Lung (tissue), 12 donors: ENCODE data around the gene KIF3C. TPM values are rescaled to one million over a fixed set of nuclear protein-coding genes. Genes with fewer than 3 reads are reported as not detected.

Experiments
- ATAC-seq: fragments of 200-7000 bp; cut with Tn5 transposase; one replicate; pipeline ENCODE4 v1.9.1; 2020; ENCODE audit warnings: moderate number of reproducible peaks; ENCODE audit not compliant: insufficient read depth, low FRiP score
- DNase-seq, 3 donors: peaks; one replicate each; pipeline ENCODE4 v3.0.0-alpha.2; 2013 to 2017
- H3K27ac ChIP-seq, 2 donors: one replicate each; pipeline ENCODE4 v1.5.1; 2013; ENCODE audit warnings: mild to moderate bottlenecking in 2 of 2, moderate library complexity in 2 of 2, control low read depth in 1 of 2, inconsistent platforms in 1 of 2, low read depth in 1 of 2, low read length in 1 of 2
- H3K27me3 ChIP-seq, 3 donors: one replicate each; pipeline ENCODE4 v1.5.1; 2013; ENCODE audit warnings: low read length in 2 of 3; ENCODE audit not compliant: control insufficient read depth in 3 of 3, insufficient read depth in 3 of 3
- H3K36me3 ChIP-seq, 4 donors: one replicate each; pipeline ENCODE4 v1.5.1; 2013; ENCODE audit warnings: low read length in 4 of 4, mild to moderate bottlenecking in 1 of 4, moderate library complexity in 1 of 4; ENCODE audit not compliant: control insufficient read depth in 4 of 4, insufficient read depth in 4 of 4
- H3K4me1 ChIP-seq, 5 donors: one replicate each; pipeline ENCODE4 v1.5.1; 2013; ENCODE audit warnings: low read length in 5 of 5, mild to moderate bottlenecking in 2 of 5, moderate library complexity in 1 of 5; ENCODE audit not compliant: control insufficient read depth in 5 of 5, insufficient read depth in 5 of 5
- H3K4me3 ChIP-seq: one replicate; pipeline ENCODE4 v1.5.1; 2013; ENCODE audit warnings: mild to moderate bottlenecking, control low read depth, moderate library complexity
- H3K9ac ChIP-seq, 2 donors: one replicate each; pipeline ENCODE4 v1.5.1; 2013; ENCODE audit warnings: low read length in 2 of 2, control low read depth in 1 of 2; ENCODE audit not compliant: insufficient read depth in 1 of 2
- H3K9me3 ChIP-seq, 4 donors: one replicate each; pipeline ENCODE4 v1.5.1; 2013; ENCODE audit warnings: low read length in 3 of 4, mild to moderate bottlenecking in 1 of 4, moderate library complexity in 1 of 4; ENCODE audit not compliant: control insufficient read depth in 4 of 4, insufficient read depth in 3 of 4
- WGBS, 2 donors: extraction: QIAGEN DNeasy Blood & Tissue Kit; methylation state at CpG; one replicate each; pipeline ENCODE4 v1.1.7; 2013; 5-methylcytosine and 5-hydroxymethylcytosine counted together
- polyA plus RNA-seq, 2 donors: library from polyadenylated mRNA; stranded (reverse); fragments of 200-250 nt; gene quantifications; one replicate each; pipeline ENCODE4 v1.2.1, GENCODE V29; 2013
- total RNA-seq, 2 donors: library from RNA; depleted of rRNA in 1 of 2; stranded (reverse); fragments of >200 nt in 1 of 2; gene quantifications; one replicate each; pipeline ENCODE4 v1.2.1, GENCODE V29; 2014 to 2021
- TF ChIP-seq, protein P1 (sequence below): IDR thresholded peaks from 2 replicates; pipeline ENCODE4 v1.5.1; 2012; ENCODE audit warnings: mild to moderate bottlenecking; ENCODE audit errors: control extremely low read depth, extremely low read depth
- donor health status: control.
- donor health status: control.
- donor health status: Bipolar disorder and iron deficiency.
- donor health status: healthy.
- donor health status: DM: yes; HTN: yes; CAD: no.

KIF3C gene
- total and polyA plus RNA-seq, 4 donors: 1.1 to 6.2 (median 4.2) TPM

DNA sequence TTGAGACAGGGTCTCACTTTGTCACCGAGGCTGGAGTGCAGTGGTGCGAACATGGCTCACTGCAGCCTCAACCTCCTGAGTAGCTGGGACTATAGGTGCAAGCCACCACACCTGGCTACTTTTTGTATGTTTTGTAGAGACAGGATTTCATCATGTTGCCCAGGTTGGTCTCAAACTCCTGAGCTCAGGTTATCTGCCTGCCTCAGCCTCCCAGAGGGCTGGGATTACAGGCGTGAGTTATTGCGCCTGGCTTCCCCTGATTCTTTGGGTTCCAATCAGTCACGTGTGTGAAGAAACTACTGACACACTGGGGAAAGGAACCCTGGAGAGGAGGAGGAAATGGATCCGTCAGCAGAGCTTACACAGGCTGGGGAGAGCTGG is 29.3 kb upstream of the KIF3C start:
- WGBS, 2 donors: 47 to 50% methylated on average over 6 of the region's 6 CpGs
- ATAC-seq (peak; percentile 23), DNase-seq (no peak)
- no peaks in the 10 kb centered on the region for H3K27me3 ChIP-seq
- TF ChIP-seq, protein P1, sequence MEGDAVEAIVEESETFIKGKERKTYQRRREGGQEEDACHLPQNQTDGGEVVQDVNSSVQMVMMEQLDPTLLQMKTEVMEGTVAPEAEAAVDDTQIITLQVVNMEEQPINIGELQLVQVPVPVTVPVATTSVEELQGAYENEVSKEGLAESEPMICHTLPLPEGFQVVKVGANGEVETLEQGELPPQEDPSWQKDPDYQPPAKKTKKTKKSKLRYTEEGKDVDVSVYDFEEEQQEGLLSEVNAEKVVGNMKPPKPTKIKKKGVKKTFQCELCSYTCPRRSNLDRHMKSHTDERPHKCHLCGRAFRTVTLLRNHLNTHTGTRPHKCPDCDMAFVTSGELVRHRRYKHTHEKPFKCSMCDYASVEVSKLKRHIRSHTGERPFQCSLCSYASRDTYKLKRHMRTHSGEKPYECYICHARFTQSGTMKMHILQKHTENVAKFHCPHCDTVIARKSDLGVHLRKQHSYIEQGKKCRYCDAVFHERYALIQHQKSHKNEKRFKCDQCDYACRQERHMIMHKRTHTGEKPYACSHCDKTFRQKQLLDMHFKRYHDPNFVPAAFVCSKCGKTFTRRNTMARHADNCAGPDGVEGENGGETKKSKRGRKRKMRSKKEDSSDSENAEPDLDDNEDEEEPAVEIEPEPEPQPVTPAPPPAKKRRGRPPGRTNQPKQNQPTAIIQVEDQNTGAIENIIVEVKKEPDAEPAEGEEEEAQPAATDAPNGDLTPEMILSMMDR: no peak
- H3K4me3 ChIP-seq: no peak overlapping the region
- no peak overlapping the region for H3K9ac ChIP-seq
- H3K9me3 ChIP-seq: peaks cover 0 to 2% (median 0%) of the 10 kb centered on the region in 4 donors
- no peaks in the 10 kb centered on the region for H3K36me3 ChIP-seq
- peaks cover 0 to 11% (median 0%) of the 10 kb centered on the region in 5 donors for H3K4me1 ChIP-seq
- H3K27ac ChIP-seq: peak overlapping the region in 1 of 2 donors; percentile 50

DNA sequence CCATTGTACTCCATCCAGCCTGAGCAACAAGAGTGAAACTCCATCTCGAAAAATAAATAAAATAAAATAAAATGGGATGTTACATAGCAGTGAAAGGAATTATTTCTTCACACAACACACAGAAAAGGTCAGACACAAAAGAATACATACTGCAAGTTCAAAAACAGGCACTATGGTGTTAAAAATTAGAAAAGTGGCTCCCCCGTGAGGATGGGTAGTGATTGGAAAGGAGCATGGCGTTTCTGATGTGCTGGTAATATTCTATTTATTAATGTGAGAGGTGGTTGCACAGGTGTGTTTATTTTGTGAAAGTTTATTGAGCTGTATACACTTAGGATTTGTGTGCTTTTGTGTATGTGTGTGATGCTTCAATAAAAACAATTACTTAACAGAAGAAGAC is 28.6 kb upstream of the KIF3C start:
- H3K27ac ChIP-seq: no peak overlapping the region
- TF ChIP-seq, protein P1: no peak

DNA sequence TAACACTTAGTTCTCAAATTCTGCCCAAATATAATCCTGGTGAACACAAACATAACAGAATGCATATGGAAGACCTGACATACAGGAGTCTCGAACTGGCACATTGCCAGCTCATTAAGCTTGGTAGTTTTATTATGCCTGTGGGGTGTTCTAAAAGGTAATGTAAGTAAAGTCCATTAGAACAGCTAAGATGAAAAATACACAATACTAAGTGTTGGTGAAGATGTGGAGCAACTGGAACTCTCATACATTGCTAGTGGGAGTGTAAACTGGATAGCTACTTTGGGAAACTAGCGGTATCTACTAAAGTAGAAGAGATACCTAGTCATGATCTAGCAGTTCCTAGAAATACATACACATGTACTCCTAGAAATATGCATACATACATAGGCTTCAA is 27.3 kb upstream of the KIF3C start:
- WGBS, 2 donors: 73 to 80% methylated on average over 2 of the region's 2 CpGs
- ATAC-seq: no peak
- H3K27ac ChIP-seq: no peak overlapping the region
- TF ChIP-seq, protein P1: no peak
- no peak overlapping the region for H3K4me3 ChIP-seq
- H3K27me3 ChIP-seq: no peaks in the 10 kb centered on the region
- no peak overlapping the region for H3K9ac ChIP-seq
- H3K36me3 ChIP-seq: no peaks in the 10 kb centered on the region
- H3K9me3 ChIP-seq: peaks cover 0 to 2% (median 0%) of the 10 kb centered on the region in 4 donors
- peaks cover 0 to 11% (median 0%) of the 10 kb centered on the region in 5 donors for H3K4me1 ChIP-seq
- DNase-seq: no peak

More for the DNA sequence above, 28.6 kb upstream of the KIF3C start:
- H3K4me1 ChIP-seq: peaks cover 0 to 11% (median 0%) of the 10 kb centered on the region in 5 donors
- no peaks in the 10 kb centered on the region for H3K36me3 ChIP-seq
- H3K9me3 ChIP-seq: peaks cover 0 to 2% (median 0%) of the 10 kb centered on the region in 4 donors
- no peaks in the 10 kb centered on the region for H3K27me3 ChIP-seq
- H3K9ac ChIP-seq: no peak overlapping the region
- no peak for DNase-seq
- ATAC-seq: no peak
- no peak overlapping the region for H3K4me3 ChIP-seq
- WGBS, 2 donors: 81 to 86% methylated on average over 3 of the region's 3 CpGs
